ENCODE data around the gene GINS1.

Gene GINS1

DNA sequence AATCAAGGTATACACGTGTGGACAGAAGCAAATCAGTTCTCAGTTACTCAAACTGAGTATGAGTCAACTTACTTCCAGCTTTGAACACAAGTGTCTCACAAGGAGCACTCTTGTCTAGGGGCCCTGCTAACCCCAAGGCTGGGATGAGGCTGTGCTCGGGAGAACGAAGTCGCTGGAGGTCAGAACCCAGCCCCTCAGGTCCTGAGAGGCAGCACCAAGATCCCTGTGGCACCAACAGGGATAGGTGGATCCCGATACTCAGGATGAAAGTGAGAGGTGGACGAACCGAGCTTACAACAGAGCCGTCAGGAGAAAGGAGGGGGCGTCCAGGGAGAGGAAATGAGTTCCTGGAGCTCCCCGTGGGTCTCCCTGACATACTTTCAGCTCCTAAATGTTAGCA is 85.7 kb downstream of the GINS1 start:
- Histone ChIP-seq H3K36me3 (ENCODE audit: control insufficient read depth in 1 of 2, insufficient read depth in 2 of 2, low read length in 2 of 2) (peaks cover 0 to 28% of the 10 kb centered on the region in 2 donors), H3K4me1 (ENCODE audit: control insufficient read depth in 1 of 2, insufficient read depth in 2 of 2, low read length in 2 of 2) (no peaks in the 10 kb centered on the region), H3K4me3 (ENCODE audit: low read depth in 1 of 2, low read length in 2 of 2) (no peak overlapping the region), H3K27me3 (ENCODE audit: low read depth, low read length) (no peaks in the 10 kb centered on the region), H3K9me3 (ENCODE audit: control insufficient read depth in 1 of 2, low read length in 2 of 2) (no peaks in the 10 kb centered on the region), H3K27ac (ENCODE audit: low read length) (no peak overlapping the region)

DNA sequence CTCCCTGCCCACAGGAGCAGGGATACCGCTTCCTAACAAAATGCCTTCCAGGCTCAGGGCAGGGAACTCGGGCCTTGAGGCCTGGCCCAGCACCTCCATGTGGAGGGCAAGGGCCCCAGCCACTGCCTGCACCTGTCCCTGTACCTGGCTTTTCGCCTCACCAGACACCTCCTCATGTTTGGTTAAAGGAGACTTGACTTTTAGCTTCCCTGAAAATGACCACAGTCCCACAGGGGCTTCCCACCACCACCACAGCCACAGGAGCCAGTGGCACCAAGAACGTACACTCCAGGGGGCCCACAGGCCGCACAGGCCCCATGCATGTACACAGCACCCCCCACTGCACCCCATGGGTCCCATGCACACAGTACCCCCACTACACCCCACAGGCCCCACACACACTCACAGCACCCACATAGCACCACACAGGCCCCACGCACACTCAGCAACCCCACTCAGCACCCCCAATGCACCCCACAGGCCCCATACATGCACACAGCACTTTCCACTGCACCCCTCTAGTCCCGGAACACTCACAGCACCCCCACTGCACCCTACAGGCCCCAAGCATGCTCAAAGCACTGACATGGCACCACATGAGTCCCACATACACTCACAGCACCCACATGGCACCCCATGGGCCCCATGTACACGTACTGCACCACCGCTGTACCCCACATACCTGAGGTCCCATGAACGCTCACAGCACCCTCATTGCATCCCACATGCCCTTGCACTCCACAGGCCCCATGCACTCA is 86.5 kb downstream of the GINS1 start:
- peaks cover 0 to 30% of the 10 kb centered on the region in 2 donors for H3K36me3 ChIP-seq (ENCODE audit: control insufficient read depth in 1 of 2, insufficient read depth in 2 of 2, low read length in 2 of 2)
- no peak overlapping the region for H3K4me3 ChIP-seq (ENCODE audit: low read depth in 1 of 2, low read length in 2 of 2)
- no peak overlapping the region for H3K27ac ChIP-seq (ENCODE audit: low read length)
- H3K4me1 ChIP-seq (ENCODE audit: control insufficient read depth in 1 of 2, insufficient read depth in 2 of 2, low read length in 2 of 2) = no peaks in the 10 kb centered on the region
- H3K9me3 ChIP-seq (ENCODE audit: control insufficient read depth in 1 of 2, low read length in 2 of 2) = no peaks in the 10 kb centered on the region
- no peaks in the 10 kb centered on the region for H3K27me3 ChIP-seq (ENCODE audit: low read depth, low read length)

DNA sequence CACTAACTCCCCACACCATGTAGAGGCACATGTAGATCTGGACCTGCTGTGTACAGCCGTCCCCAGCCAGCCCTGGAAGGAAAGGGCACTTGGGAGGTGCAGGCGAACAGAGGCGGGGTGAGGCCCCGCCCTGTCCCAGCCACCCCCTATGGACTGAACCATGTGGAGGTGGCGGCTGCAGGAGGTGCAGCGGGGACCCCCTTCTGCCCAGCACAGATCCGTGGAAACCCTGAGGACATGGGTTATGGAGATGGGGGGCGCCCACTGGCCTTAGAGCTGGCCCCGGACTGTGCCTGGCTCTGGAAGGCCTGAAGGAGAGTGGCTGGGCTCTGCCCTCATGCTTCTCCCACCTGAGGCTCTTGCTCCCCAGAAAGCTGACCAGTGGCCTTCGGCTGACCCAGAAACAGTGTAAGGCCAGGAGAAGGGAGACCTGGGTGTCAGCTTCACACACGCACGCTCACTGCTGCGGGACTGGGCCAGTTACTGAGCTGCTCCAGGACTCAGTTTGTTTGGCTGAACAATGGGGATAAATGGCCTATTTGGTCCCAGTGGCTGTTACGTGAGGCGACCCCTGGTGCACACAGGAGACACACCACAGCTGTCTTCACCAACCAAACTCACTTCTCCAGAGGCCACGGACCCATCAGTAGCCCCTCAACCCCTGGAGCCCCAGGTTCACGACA is 87.2 kb downstream of the GINS1 start:
- Histone ChIP-seq H3K9me3 (ENCODE audit: control insufficient read depth in 1 of 2, low read length in 2 of 2) (no peaks in the 10 kb centered on the region), H3K36me3 (ENCODE audit: control insufficient read depth in 1 of 2, insufficient read depth in 2 of 2, low read length in 2 of 2) (peaks cover 0 to 24% of the 10 kb centered on the region in 2 donors), H3K27ac (ENCODE audit: low read length) (no peak overlapping the region), H3K4me1 (ENCODE audit: control insufficient read depth in 1 of 2, insufficient read depth in 2 of 2, low read length in 2 of 2) (no peaks in the 10 kb centered on the region), H3K27me3 (ENCODE audit: low read depth, low read length) (no peaks in the 10 kb centered on the region), H3K4me3 (ENCODE audit: low read depth in 1 of 2, low read length in 2 of 2) (no peak overlapping the region)

DNA sequence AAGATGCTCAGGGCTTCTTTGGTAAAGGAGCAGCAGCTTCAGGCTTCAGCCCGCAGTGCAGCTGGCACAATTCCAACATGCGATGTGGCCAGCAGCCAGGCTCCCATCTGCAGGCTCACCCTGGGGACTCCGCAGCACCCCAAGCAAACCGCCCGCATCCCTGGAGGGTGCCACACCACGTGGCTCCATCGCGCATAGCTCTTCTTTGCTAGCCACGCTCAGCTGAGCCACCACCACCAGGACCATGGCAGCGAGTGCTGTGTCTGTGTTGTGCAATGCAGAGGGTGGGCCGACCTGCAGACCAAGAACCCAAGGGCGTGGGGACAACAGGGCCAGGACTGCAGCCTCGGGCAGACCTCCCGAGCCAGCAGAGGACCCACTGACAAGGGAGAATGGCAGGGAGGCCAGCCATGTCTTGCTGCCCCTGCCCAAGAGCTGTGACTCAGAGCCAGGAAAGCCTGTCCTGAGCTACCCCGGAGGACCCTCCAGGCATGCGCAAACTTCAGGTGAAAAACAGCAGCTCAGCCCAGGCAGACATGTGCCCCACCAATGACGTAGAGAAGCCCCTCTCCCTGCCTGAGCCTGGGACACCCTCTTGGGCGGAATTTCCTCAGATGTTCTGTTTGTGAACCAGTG is 87.8 kb downstream of the GINS1 start:
- no peak overlapping the region for H3K4me3 ChIP-seq (ENCODE audit: low read depth in 1 of 2, low read length in 2 of 2)
- H3K36me3 ChIP-seq (ENCODE audit: control insufficient read depth in 1 of 2, insufficient read depth in 2 of 2, low read length in 2 of 2) = peaks cover 0 to 23% of the 10 kb centered on the region in 2 donors
- H3K27ac ChIP-seq (ENCODE audit: low read length) = no peak overlapping the region
- no peaks in the 10 kb centered on the region for H3K4me1 ChIP-seq (ENCODE audit: control insufficient read depth in 1 of 2, insufficient read depth in 2 of 2, low read length in 2 of 2)
- no peaks in the 10 kb centered on the region for H3K9me3 ChIP-seq (ENCODE audit: control insufficient read depth in 1 of 2, low read length in 2 of 2)
- H3K27me3 ChIP-seq (ENCODE audit: low read depth, low read length) = no peaks in the 10 kb centered on the region

- no peak overlapping the region for H3K27ac ChIP-seq (ENCODE audit: low read length)
- no peaks in the 10 kb centered on the region for H3K27me3 ChIP-seq (ENCODE audit: low read depth, low read length)
- H3K9me3 ChIP-seq (ENCODE audit: control insufficient read depth in 1 of 2, low read length in 2 of 2) = no peaks in the 10 kb centered on the region
- no peaks in the 10 kb centered on the region for H3K4me1 ChIP-seq (ENCODE audit: control insufficient read depth in 1 of 2, insufficient read depth in 2 of 2, low read length in 2 of 2)
- no peak overlapping the region for H3K4me3 ChIP-seq (ENCODE audit: low read depth in 1 of 2, low read length in 2 of 2)
- H3K36me3 ChIP-seq (ENCODE audit: control insufficient read depth in 1 of 2, insufficient read depth in 2 of 2, low read length in 2 of 2) = peaks cover 0 to 19% of the 10 kb centered on the region in 2 donors
Measured at GRCh38 chr20:25496165-25496967, 88.9 kb downstream of the GINS1 start.

DNA sequence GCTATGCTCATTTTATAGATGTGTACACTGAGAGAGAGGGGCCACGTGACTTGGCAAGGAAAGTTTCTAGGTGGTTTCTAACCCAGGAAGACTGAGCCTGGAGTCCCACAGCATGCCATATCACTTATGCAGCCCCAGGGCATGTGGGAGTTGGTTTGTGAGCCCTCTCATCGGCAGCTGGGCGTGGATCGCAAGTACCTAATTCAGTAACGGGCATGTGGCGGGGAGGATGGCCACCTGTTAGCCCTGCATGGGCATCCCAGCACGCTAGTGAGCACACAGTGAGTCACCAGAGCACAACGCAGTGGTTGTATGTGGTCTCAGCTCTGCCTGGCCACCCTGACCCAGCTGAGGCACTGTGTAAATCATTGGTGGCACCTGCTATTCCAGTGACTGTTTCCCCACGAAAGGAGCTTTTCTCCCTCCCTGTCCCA is 89.5 kb downstream of the GINS1 start:
- Histone ChIP-seq H3K36me3 (ENCODE audit: control insufficient read depth in 1 of 2, insufficient read depth in 2 of 2, low read length in 2 of 2) (peaks cover 0 to 19% of the 10 kb centered on the region in 2 donors), H3K27me3 (ENCODE audit: low read depth, low read length) (no peaks in the 10 kb centered on the region), H3K4me1 (ENCODE audit: control insufficient read depth in 1 of 2, insufficient read depth in 2 of 2, low read length in 2 of 2) (no peaks in the 10 kb centered on the region), H3K4me3 (ENCODE audit: low read depth in 1 of 2, low read length in 2 of 2) (no peak overlapping the region), H3K27ac (ENCODE audit: low read length) (no peak overlapping the region), H3K9me3 (ENCODE audit: control insufficient read depth in 1 of 2, low read length in 2 of 2) (no peaks in the 10 kb centered on the region)

DNA sequence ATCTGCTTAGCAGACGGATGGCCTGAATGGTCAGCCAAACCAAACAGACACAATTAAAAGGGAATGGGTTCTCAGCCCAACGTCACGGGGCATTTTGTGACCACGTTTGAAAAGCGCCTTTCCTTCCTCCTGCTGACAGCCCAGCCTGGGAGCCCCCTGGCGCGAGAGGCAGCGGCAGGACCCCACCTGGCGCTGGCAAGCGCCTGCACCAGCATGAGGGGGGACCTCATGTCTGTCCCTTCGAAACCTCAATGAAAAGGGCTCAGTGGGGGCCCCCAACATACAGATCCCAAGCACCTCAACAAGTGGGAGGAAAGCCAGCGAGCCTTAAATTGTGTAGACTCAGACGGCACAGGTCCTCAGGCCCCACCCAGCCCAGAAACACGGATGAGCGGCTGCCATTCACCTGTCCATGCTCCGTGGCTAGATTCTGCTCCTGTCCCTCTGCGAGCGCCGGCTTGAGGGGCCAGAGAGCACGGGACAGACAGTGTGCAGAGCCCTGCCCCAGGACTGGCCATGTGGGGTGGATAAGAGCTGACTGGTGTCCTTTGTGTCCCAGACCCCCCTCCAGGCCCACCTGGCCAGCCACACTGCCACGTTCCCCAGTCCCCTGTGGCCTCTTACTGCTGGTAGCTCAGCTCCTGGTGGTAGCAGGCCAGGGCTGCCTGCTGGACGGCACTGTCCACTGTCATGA is 90.3 kb downstream of the GINS1 start:
- H3K27ac ChIP-seq (ENCODE audit: low read length) = no peak overlapping the region
- no peak overlapping the region for H3K4me3 ChIP-seq (ENCODE audit: low read depth in 1 of 2, low read length in 2 of 2)
- no peaks in the 10 kb centered on the region for H3K4me1 ChIP-seq (ENCODE audit: control insufficient read depth in 1 of 2, insufficient read depth in 2 of 2, low read length in 2 of 2)
- peaks cover 0 to 26% of the 10 kb centered on the region in 2 donors for H3K36me3 ChIP-seq (ENCODE audit: control insufficient read depth in 1 of 2, insufficient read depth in 2 of 2, low read length in 2 of 2)
- H3K9me3 ChIP-seq (ENCODE audit: control insufficient read depth in 1 of 2, low read length in 2 of 2) = no peaks in the 10 kb centered on the region
- H3K27me3 ChIP-seq (ENCODE audit: low read depth, low read length) = no peaks in the 10 kb centered on the region
